CD14-positive monocyte (primary cell): ENCODE measurements around the gene CCDC197. TPM values are rescaled to one million over a fixed set of nuclear protein-coding genes. Genes with fewer than 3 reads are reported as not detected.
A peak's percentile ranks its signal among the peaks of the same experiment; 100 is the strongest.

Experiments used
- DNase-seq, 3 donors: peaks; one replicate each; pipeline ENCODE4 v3.0.0-alpha.2; 2011 to 2022
- H2AFZ ChIP-seq: 2 replicates; pipeline ENCODE4 v1.6.0; 2012; ENCODE audit warnings: mild to moderate bottlenecking, low read depth, low read length, inconsistent platforms; ENCODE audit not compliant: insufficient read depth, poor library complexity, severe bottlenecking
- H3K27ac ChIP-seq, 2 donors: 1 replicate in 1 of 2; 2 replicates in 1 of 2; pipeline ENCODE4 v1.5.1; 2012 to 2013; ENCODE audit warnings: low read length in 2 of 2, control low read depth in 1 of 2, inconsistent platforms in 1 of 2, low read depth in 1 of 2, mild to moderate bottlenecking in 1 of 2
- H3K27me3 ChIP-seq, 2 donors: one replicate each; pipeline versions ENCODE4 v1.6.0 to v1.6.1; 2011 to 2013; ENCODE audit warnings: low read length in 2 of 2; ENCODE audit not compliant: control insufficient read depth in 2 of 2, insufficient read depth in 2 of 2
- H3K36me3 ChIP-seq, 2 donors: replicated peaks in 1 of 2; 1 replicate in 1 of 2; 2 replicates in 1 of 2; pipeline versions ENCODE4 v1.5.1 to v1.6.1; 2012 to 2013; ENCODE audit warnings: low read length in 2 of 2, control low read depth in 1 of 2, inconsistent platforms in 1 of 2, mild to moderate bottlenecking in 1 of 2; ENCODE audit not compliant: insufficient read depth in 2 of 2, control insufficient read depth in 1 of 2
- H3K4me1 ChIP-seq, 2 donors: 1 replicate in 1 of 2; 2 replicates in 1 of 2; pipeline versions ENCODE4 v1.5.1 to v1.6.1; 2012 to 2013; ENCODE audit warnings: low read length in 2 of 2, control low read depth in 1 of 2, inconsistent platforms in 1 of 2, mild to moderate bottlenecking in 1 of 2, moderate library complexity in 1 of 2; ENCODE audit not compliant: insufficient read depth in 2 of 2, control insufficient read depth in 1 of 2
- H3K4me2 ChIP-seq: replicated peaks from 2 replicates; pipeline ENCODE3; 2012; ENCODE audit warnings: low read length, moderate library complexity, mild to moderate bottlenecking; ENCODE audit not compliant: poor library complexity, severe bottlenecking; ENCODE audit errors: extremely low read depth
- H3K4me3 ChIP-seq, 3 experiments: fragments of 200-600 bp in 1 of 3; sonication (generic) in 1 of 3; replicated peaks in 1 of 3; 1 replicate in 2 of 3; 2 replicates in 1 of 3; pipeline ENCODE4 v1.5.1; 2011 to 2013; ENCODE audit warnings: low read length in 3 of 3, mild to moderate bottlenecking in 3 of 3, control low read depth in 2 of 3, low read depth in 2 of 3, inconsistent platforms in 1 of 3, moderate library complexity in 1 of 3
- H3K79me2 ChIP-seq: 2 replicates; pipeline ENCODE4 v1.6.0; 2012; ENCODE audit warnings: mild to moderate bottlenecking, control low read depth, inconsistent platforms, low read length, moderate library complexity; ENCODE audit not compliant: insufficient read depth
- H3K9ac ChIP-seq: 2 replicates; pipeline ENCODE4 v1.6.0; 2017; ENCODE audit warnings: low read length, mild to moderate bottlenecking; ENCODE audit not compliant: insufficient read depth, poor library complexity, severe bottlenecking
- H3K9me3 ChIP-seq, 2 donors: replicated peaks in 1 of 2; 1 replicate in 1 of 2; 2 replicates in 1 of 2; pipeline versions ENCODE4 v1.5.1 to v1.6.1; 2012 to 2013; ENCODE audit warnings: low read length in 2 of 2, control low read depth in 1 of 2; ENCODE audit not compliant: control insufficient read depth in 1 of 2, insufficient read depth in 1 of 2
- H4K20me1 ChIP-seq: 2 replicates; pipeline ENCODE4 v1.6.0; 2012; ENCODE audit warnings: mild to moderate bottlenecking, low read length, control low read depth, moderate library complexity; ENCODE audit not compliant: insufficient read depth
- H3K27ac Mint-ChIP-seq, 7 donors: one replicate each; pipeline ENCODE4 v1.8.0; 2020; ENCODE audit warnings: mild to moderate bottlenecking in 7 of 7, mixed read lengths in 7 of 7, moderate library complexity in 6 of 7, inconsistent platforms in 2 of 7
- H3K27me3 Mint-ChIP-seq, 3 donors: one replicate each; pipeline ENCODE4 v1.8.0; 2021 to 2022; ENCODE audit warnings: low read depth in 3 of 3, mild to moderate bottlenecking in 3 of 3, mixed read lengths in 3 of 3, moderate library complexity in 3 of 3, inconsistent platforms in 1 of 3
- H3K36me3 Mint-ChIP-seq, 2 donors: one replicate each; pipeline ENCODE4 v1.8.0; 2020; ENCODE audit warnings: mixed read lengths in 2 of 2, inconsistent platforms in 1 of 2, mild to moderate bottlenecking in 1 of 2
- H3K4me1 Mint-ChIP-seq: one replicate; pipeline ENCODE4 v1.8.0; 2020; ENCODE audit warnings: mild to moderate bottlenecking, mixed read lengths
- H3K4me3 Mint-ChIP-seq, 2 donors: one replicate each; pipeline ENCODE4 v1.8.0; 2020; ENCODE audit warnings: mild to moderate bottlenecking in 2 of 2, mixed read lengths in 2 of 2, moderate library complexity in 1 of 2
- H3K9me3 Mint-ChIP-seq, 7 donors: one replicate each; pipeline ENCODE4 v1.8.0; 2020 to 2022; ENCODE audit warnings: mixed read lengths in 7 of 7, mild to moderate bottlenecking in 6 of 7, moderate library complexity in 6 of 7, inconsistent platforms in 2 of 7
- WGBS: methylation state at CpG from one replicate; pipeline ENCODE4 v1.1.5; 2013; ENCODE audit warnings: missing lambda C conversion rate; ENCODE audit not compliant: insufficient coverage; 5-methylcytosine and 5-hydroxymethylcytosine counted together
- intact Hi-C, 2 donors: fragments of 100-400 bp; cut with micrococcal nuclease; formaldehyde crosslinking; loops; one replicate each; pipeline versions ENCODE4 v1.15.0 to v1.15.1; 2023
- polyA plus RNA-seq, 3 donors: library from polyadenylated mRNA; depleted of rRNA in 1 of 3; unstranded in 2 of 3; stranded (reverse) in 1 of 3; fragments of 300-500 nt in 2 of 3; fragments of >200 nt in 1 of 3; fragmentation: Illumina TruSeq in 2 of 3; gene quantifications; 1 replicate in 2 of 3; 2 replicates in 1 of 3; pipeline ENCODE4 v1.2.3, GENCODE V29; 2012 to 2021
- TF ChIP-seq, protein P1 (sequence below): fragments of 200-600 bp; IDR thresholded peaks from one replicate; pipeline ENCODE4 v1.8.0; 2022; ENCODE audit warnings: antibody characterized with exemption, mild to moderate bottlenecking

Gene CCDC197
- polyA plus RNA-seq, 3 donors: not detected

DNA sequence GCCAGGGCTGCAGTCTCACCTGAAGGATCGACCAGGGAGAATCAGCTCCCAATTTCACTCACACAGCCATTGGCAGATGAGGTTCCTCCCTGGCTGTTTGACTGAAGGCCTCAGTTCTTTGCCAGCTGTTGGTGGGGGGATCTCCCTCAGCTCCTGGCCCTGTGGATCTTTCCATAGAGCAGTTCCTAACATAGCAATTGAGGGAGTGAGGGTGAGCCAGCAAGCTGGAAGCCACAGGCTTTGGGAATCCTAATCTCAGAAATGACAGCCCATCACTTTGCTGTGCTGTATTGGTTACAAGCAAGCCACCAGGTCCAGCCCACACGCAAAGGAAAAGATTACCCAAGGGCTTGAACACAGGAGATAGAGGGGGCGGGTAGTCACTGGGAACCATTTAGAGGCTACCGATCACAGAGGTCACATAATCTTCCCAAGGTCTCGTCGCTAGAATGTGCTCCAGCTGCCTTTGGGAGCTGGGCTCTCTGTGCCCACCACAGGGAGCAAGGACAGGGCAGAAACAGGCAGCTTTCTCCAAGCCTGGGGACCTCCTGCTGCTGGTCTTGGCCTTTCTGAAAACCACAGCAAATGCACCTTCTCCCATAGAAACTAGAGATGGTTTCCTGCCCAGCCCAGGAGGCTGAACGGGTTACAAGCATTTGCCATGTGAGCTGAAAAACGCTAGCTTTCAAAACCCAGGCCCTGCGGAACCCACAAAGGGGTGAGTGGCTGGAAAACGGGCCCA, 24.5 kb downstream of the CCDC197 start:
- H3K4me3 ChIP-seq: no peak overlapping the region
- H3K4me3 Mint-ChIP-seq: no peak overlapping the region
- no peaks in the 10 kb centered on the region for H3K79me2 ChIP-seq
- no peaks in the 10 kb centered on the region for H3K9me3 Mint-ChIP-seq
- no peak overlapping the region for H3K27ac Mint-ChIP-seq
- no peaks in the 10 kb centered on the region for H3K36me3 Mint-ChIP-seq
- TF ChIP-seq, protein P1, sequence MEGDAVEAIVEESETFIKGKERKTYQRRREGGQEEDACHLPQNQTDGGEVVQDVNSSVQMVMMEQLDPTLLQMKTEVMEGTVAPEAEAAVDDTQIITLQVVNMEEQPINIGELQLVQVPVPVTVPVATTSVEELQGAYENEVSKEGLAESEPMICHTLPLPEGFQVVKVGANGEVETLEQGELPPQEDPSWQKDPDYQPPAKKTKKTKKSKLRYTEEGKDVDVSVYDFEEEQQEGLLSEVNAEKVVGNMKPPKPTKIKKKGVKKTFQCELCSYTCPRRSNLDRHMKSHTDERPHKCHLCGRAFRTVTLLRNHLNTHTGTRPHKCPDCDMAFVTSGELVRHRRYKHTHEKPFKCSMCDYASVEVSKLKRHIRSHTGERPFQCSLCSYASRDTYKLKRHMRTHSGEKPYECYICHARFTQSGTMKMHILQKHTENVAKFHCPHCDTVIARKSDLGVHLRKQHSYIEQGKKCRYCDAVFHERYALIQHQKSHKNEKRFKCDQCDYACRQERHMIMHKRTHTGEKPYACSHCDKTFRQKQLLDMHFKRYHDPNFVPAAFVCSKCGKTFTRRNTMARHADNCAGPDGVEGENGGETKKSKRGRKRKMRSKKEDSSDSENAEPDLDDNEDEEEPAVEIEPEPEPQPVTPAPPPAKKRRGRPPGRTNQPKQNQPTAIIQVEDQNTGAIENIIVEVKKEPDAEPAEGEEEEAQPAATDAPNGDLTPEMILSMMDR: no peak
- H3K27ac ChIP-seq: no peak overlapping the region
- H3K4me1 ChIP-seq: peaks cover 4 to 9% of the 10 kb centered on the region in 2 donors
- no peak overlapping the region for H3K9ac ChIP-seq
- peaks cover 15% of the 10 kb centered on the region for H3K4me1 Mint-ChIP-seq
- H3K27me3 ChIP-seq: no peaks in the 10 kb centered on the region
- intact Hi-C loops: no loop called here
- H3K36me3 ChIP-seq: no peaks in the 10 kb centered on the region
- no peak overlapping the region for H2AFZ ChIP-seq
- H3K4me2 ChIP-seq: no peak overlapping the region
- no peaks in the 10 kb centered on the region for H4K20me1 ChIP-seq
- WGBS: 83% methylated on average over 7 of the region's 10 CpGs
- no peak for DNase-seq
- H3K9me3 ChIP-seq: no peaks in the 10 kb centered on the region
- peaks cover 2 to 8% (median 3%) of the 10 kb centered on the region in 3 donors for H3K27me3 Mint-ChIP-seq

DNA sequence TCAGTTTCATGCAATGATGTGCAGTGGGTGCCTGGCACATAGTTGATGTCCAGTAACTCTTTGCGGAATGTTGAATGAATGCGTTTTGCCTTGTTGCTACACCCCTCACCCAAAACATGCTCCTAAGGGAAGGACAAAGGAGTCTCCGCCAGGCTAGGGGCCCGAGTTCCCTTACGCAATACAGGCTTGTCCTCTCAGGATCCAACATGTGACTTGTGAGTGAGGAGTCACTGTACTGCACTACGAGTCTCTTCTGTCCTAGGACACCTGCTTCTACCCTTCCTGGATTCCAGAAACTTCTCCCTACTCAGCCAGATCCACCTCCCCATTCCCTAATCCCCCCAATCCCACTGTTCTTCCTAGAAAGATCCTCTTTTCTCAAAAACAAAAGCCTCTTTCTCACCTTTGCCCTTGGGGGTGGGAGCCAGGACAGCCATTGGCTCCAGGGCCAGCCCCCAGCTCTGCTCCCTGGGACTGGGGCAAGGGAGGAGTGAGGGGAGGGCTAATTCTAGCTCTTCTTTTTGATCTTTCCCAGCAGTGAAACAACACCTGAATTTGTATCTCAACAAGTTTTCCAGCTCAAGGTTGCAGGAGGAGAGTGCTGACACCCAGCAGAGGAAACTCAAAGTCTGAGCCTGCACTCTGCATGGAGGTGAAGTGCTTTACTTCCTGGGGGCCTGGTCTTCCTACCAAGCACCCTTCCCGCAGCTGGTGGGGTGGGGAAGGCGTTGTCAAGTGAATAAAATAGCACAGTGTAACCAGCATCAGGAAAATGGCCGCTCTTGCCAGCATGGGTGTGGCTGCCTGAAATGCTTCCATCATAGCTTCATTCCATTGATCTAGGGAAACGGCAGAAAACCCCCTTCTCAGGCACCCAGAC, 25.7 kb downstream of the CCDC197 start:
- Histone ChIP-seq H4K20me1 (no peaks in the 10 kb centered on the region), H3K4me1 (peaks cover 15 to 21% of the 10 kb centered on the region in 2 donors), H3K36me3 (no peaks in the 10 kb centered on the region), H3K4me2 (no peak overlapping the region), H3K27ac (no peak overlapping the region), H3K4me3 (no peak overlapping the region), H3K79me2 (no peaks in the 10 kb centered on the region), H2AFZ (peak overlapping the region; percentile 24), H3K9ac (no peak overlapping the region), H3K9me3 (no peaks in the 10 kb centered on the region), H3K27me3 (no peaks in the 10 kb centered on the region)
- no peak for DNase-seq
- TF ChIP-seq, protein P1: no peak
- Mint-ChIP-seq H3K36me3 (no peaks in the 10 kb centered on the region), H3K4me3 (no peak overlapping the region), H3K9me3 (no peaks in the 10 kb centered on the region), H3K27ac (peak overlapping the region in 2 of 7 donors; percentile 6 to 11), H3K4me1 (peaks cover 23% of the 10 kb centered on the region), H3K27me3 (peaks cover 2 to 8% (median 3%) of the 10 kb centered on the region in 3 donors)
- intact Hi-C loops: no loop called here
- WGBS: 65% methylated on average over 7 of the region's 10 CpGs
